ENCODE measurements around the gene KLHL42. TPM values are rescaled to one million over a fixed set of nuclear protein-coding genes. Genes with fewer than 3 reads are reported as not detected.
"Not testable (repeated sequence)": the region's sequence is repeated elsewhere in the genome, so short reads cannot be mapped to it uniquely, and the experiment has no call there.

Gene KLHL42, protein sequence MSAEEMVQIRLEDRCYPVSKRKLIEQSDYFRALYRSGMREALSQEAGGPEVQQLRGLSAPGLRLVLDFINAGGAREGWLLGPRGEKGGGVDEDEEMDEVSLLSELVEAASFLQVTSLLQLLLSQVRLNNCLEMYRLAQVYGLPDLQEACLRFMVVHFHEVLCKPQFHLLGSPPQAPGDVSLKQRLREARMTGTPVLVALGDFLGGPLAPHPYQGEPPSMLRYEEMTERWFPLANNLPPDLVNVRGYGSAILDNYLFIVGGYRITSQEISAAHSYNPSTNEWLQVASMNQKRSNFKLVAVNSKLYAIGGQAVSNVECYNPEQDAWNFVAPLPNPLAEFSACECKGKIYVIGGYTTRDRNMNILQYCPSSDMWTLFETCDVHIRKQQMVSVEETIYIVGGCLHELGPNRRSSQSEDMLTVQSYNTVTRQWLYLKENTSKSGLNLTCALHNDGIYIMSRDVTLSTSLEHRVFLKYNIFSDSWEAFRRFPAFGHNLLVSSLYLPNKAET
- total RNA-seq: 16.7 and 23.6 TPM in 2 replicates

GRCh38 chr12:27779920-27780611 is at the start of gene KLHL42, which contains the start of gene MANSC4:
Gene KLHL42 (plus strand): TSS chr12:27780233. CDS start chr12:27780331, 98 bp downstream.
Gene MANSC4 (minus strand): TSS chr12:27780236. CDS start chr12:27771276, 8,960 bp downstream.
- peak; percentile 35 for DNase-seq (ENCODE audit: low read depth)

GRCh38 chr12:27732281-27732680 is 47.8 kb upstream of the KLHL42 start:
- DNase-seq (ENCODE audit: low read depth): no peak

GRCh38 chr12:27733052-27733656 is 46.9 kb upstream of the KLHL42 start:
- no peak for DNase-seq (ENCODE audit: low read depth)

GRCh38 chr12:27733791-27734190 is 46.2 kb upstream of the KLHL42 start:
- DNase-seq (ENCODE audit: low read depth): no peak

GRCh38 chr12:27734321-27734720 is 45.7 kb upstream of the KLHL42 start:
- DNase-seq (ENCODE audit: low read depth): not testable (repeated sequence)

DNA sequence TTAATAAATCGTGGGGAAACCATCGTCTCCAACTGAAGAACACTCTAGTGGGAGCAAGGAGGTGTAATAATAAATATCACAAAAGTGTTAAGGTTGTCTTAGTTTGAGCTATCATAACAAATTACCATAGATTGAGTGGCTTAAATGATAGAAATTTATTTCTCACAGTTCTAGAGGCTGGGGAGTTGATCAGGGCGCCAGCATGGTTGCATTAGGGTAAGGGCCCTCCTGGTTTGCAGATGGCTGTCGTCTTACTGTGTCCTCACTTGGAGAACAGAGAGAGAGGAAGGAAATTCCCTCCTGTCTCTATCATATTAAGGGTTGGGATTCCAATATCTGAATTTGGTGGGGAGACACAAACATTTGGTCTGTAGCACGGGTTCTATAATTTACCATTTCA is 36.4 kb upstream of the KLHL42 start:
- no peak for DNase-seq (ENCODE audit: low read depth)

- DNase-seq (ENCODE audit: low read depth): not testable (repeated sequence)
These were observed 34.3 kb upstream of the KLHL42 start for GRCh38 chr12:27745734-27746133.

GRCh38 chr12:27747111-27747820 is 32.8 kb upstream of the KLHL42 start:
- peak; percentile 83 for DNase-seq (ENCODE audit: low read depth)

DNA sequence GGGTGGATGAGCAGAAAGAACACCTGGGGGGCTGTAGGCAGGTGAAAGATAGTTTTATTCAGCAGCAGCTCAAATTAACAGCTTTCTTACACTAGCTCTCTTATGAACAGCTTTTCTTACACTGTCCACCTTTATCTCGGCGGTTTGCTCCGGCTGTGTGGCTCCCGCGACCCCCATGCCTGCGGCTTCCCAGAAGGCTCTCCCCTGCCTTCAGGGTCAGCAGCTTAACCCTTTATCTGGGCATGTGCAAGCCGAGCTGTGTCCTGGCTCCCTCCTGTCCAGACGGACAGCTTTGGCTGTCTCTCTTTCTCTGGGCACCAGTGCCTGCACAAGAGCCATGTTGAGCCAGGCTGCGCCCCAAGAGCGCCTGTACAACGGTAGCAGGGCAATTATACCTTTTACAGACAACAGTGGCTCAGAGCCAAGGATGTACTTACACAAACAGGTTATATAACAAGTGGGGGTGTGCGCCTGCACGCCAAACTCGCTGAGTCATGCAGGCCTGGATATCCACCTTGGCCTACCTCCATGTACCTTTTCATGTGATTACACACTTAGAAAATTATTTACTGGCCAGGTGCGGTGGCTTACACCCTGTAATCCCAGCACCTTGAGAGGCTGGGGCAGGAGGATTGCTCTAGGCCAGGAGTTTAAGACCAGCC is 28.5 kb upstream of the KLHL42 start:
- DNase-seq (ENCODE audit: low read depth): peak; percentile 75

DNA sequence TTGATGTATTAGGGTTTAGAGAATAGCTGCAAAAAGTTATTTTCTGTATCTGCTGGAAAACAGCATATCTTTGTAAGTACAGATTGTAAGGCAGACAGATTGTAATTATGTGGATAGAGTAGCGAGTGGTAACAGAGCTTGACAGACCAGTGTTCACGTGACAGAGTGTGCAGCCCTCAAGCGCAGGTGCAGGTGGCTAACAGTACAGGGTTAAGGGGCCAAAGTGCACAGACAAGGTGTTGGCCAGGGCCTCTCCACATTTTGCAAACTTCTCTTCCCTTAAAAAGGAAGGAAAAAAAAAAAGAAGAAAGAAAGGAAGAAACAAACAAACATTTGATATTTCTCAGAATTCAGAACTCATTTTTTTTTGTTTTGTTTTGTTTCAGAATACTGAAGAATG is 25.2 kb upstream of the KLHL42 start:
- DNase-seq (ENCODE audit: low read depth): no peak

GRCh38 chr12:27756670-27757195 is 23.3 kb upstream of the KLHL42 start:
- DNase-seq (ENCODE audit: low read depth): no peak

DNA sequence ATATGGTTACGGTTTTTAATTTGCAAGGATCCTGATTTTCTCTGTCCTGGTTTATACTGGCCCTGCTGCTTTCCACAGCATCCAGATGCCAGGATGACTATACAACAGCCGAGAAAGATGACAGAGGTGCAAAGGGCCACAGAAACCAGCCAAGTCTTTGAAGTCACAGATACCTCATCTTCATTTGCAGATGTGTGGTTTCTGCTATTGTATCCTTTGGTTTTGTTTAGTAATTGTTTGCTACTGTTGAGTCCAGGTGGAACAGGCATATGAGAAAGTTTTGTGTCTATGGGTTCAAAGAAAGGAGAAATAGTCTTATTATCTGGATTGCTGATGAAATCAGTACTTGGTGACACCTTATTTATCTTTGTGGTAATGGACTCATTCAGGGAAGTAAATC is 17.3 kb upstream of the KLHL42 start:
- DNase-seq (ENCODE audit: low read depth): no peak

- no peak for DNase-seq (ENCODE audit: low read depth)
These were observed 13.4 kb upstream of the KLHL42 start for GRCh38 chr12:27766587-27766986.

- peak; percentile 22 for DNase-seq (ENCODE audit: low read depth)
These were observed 10.8 kb upstream of the KLHL42 start for GRCh38 chr12:27769142-27769673.

- no peak for DNase-seq (ENCODE audit: low read depth)
These were observed 8.3 kb upstream of the KLHL42 start for GRCh38 chr12:27771481-27772327.

DNA sequence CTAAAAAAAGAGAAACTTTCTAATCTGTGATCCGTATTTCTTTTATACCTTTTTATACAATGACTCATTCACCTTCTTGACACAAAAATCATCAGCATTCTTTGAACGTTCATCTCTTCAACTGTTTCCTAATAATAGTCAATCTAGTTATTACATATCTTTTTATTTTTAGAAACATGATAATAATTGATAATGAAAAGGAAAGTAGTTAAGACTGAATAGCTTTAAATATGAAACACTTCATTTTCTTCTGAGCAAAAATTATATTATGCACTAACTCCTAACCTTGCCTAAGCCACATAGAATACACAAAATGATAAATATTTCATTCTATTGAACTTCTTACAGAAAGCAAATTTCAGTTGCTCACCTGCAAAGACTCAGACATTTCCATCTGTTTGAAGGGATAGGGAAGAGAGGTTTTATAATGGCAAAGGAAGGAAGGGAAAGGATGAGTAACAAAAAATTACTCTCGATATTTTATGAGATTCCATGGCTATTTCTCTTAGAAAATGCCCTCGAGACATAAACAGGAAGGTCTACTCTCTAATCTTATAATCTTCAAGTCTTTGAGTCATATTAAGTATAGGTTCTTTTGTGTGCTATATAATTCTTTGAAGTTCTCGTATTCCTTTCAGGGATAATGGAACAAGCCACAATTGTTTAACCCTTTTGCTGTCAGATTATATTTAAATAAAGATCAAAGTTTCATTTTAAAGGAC is 7.5 kb upstream of the KLHL42 start:
- DNase-seq (ENCODE audit: low read depth): no peak

DNA sequence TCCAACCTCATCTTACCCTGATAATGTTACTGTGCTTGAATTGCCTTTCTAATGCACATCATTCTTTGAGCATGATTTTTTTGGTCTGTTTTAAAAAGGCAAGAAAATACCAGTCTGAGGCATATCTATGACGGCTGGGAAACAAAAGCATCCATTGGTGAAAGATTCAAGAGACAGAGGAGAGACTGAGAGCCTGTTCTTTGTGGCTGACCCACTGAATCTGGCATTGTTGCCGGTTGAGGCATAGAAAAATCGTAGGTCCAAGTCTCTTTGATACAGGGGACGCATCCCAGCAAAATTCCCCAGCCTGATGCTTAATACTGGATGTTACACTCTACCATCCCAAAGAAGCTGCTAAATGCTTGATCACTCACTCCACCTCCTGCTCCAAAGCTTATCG is 2.9 kb upstream of the KLHL42 start:
- no peak for DNase-seq (ENCODE audit: low read depth)

DNA sequence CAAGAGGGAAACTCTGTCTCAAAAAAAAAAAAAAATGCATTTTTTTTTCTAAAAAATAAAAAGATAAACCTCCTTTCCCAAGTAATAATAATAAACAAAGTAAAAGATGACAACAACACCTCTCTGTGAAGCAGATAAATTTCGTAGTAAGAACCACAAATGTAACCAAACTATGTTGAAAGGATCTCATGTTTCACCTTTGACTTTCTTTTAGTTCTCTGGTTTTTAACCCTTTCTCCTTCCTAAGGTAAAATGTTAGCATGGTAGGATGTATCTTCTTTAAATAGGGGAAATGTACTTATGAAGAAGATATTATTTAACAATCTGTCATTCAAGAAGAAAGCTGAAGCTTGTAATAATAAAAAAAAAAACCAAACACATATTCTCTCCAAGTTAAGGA is 1.8 kb upstream of the KLHL42 start:
- no peak for DNase-seq (ENCODE audit: low read depth)

DNA sequence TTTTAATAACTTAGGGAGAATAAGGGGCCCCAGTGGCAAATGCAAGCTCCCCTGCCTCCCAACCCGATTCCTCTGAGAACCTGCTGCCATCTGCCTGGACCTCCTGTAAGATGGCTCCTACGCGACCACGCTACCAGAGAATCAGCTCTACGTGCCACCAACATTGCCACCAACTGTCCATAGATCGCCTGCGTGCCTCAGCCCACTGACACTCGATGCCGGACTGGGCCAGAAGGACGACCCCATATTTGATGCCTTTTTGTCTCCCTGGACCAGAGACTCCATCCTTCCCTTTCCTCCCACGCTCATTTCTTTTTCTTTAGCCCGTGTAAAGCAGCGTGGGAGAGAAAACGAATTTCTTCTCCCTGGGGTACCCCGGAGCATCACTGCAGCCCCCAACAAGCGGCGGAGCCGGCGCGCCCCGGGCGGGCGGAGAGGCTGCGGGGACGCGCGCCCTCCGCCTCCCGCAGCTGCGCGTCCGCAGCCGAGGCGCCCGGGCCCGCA is 565 bp upstream of the KLHL42 start:
- no peak for DNase-seq (ENCODE audit: low read depth)

Data from renal cortical epithelial cell (primary cell).